GM12801 (cell line): ENCODE results near the gene TNKS2.

Experiments
- CTCF ChIP-seq: IDR thresholded peaks from one replicate; pipeline ENCODE4 v1.5.1; 2011; ENCODE audit warnings: control low read depth; ENCODE audit not compliant: insufficient read length; ENCODE audit errors: extremely low read depth

TNKS2 gene

DNA sequence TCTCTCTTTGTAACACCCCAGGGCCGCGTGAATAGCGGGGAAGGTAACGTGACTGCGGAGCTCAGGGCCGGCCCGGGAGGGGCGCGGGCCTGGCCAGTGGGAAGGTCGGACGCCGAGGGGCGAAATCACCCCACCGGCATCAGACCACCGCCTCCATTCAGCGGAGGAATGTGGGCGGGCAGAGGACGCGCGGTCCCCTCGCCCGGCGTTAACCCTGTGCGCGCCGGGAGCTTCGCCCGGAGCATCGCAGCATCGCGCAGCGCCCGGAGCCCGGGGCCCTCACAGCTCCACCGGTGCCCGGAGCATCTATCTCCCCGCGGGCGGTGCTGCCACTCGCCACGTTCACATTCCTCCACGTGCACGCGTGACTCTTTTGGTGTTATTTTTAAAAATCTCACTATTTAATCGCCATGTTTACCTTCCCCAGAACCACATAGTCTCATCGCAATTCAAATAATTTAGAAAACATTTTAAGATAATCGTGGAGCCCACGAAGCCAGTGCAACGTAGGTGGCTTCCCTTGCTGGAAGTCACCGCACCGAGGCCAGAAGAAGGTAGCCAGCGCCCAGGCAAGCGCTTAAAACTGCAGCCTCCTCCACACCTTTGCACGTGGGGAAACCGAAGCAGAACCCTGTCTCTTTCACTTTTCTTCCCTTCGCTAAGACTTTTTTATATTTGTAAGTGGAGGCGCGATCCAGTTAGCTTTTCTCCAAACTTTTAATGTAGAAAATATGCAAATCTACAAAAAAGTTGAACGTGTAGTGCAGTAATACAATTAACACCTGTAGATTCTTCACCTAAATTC is 89.2 kb downstream of the TNKS2 start:
- no peak for TF ChIP-seq CTCF

GRCh38 chr10:91891125-91892001 is 93.1 kb downstream of the TNKS2 start:
- no peak for TF ChIP-seq CTCF

DNA sequence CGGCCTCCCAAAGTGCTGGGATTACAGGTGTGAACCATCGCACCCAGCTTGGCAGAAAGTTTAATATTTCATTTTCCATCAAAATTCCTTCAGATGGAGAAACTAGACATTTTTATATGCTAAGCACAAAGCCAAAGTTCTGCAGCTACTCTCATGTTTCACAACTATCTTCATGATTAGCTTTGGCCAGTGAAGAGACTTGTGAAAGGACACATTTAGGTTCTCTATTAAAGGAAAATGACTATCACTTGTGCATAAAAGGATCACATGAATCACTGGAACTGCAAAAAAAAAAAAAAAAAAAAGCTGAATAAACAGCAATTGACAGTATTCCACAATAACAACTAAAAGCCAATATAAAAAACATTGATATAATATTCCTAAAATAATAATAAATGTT is 94.8 kb downstream of the TNKS2 start:
- TF ChIP-seq CTCF = no peak

- no peak for TF ChIP-seq CTCF
These were observed 98.1 kb downstream of the TNKS2 start for GRCh38 chr10:91896212-91896756.

- no peak for TF ChIP-seq CTCF
These were observed 99.2 kb downstream of the TNKS2 start for GRCh38 chr10:91897421-91897820.

GRCh38 chr10:91901784-91902677 is 103.8 kb downstream of the TNKS2 start:
- no peak for TF ChIP-seq CTCF
